ENCODE measurements around the gene PRSS33.

PRSS33 gene

DNA sequence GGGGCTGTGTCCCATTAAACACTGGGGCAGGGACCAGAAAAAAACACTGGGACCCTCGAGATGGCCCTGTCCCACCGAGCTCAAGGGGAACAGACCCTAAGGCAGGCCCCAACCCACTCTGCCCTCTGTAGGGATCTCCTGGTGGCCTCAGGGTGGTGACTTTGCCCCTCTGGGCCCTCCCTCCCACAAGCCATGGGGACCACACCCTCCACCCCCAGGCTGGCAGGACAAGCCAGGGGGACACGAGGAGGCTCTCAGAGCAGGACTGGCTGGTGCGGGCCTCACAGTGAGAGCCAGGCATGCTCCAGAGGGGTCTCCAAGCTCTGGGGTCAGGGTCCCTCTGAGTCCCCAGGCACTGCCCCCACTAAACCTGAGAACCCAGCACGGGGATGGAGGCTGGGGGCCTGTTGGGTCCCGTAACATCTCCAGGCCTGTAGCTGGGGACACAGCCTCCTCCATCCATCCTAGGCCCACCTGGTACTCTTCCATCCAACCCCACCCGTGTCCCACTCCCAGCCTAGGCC, 49.4 kb downstream of the PRSS33 start:
- DNase-seq, result no peak

DNA sequence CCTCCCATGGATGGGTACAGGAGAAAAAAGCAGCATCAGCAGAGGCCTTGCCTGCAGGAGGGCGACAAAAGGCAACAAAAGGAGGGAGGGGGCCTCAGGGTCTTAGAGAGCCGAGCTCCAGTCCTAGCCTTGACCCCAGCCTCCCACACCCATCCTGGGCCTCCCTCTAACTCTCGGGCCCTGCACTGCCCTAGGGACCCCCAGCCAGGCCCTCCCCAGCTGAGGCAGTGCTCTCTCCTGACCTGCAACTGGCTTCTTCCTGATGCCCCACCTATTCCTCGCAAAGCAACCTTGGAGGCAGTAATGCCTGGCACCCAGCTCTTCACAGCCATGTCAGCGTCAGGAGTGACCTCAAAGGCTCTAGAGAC, 50.1 kb downstream of the PRSS33 start:
- no peak for DNase-seq

DNA sequence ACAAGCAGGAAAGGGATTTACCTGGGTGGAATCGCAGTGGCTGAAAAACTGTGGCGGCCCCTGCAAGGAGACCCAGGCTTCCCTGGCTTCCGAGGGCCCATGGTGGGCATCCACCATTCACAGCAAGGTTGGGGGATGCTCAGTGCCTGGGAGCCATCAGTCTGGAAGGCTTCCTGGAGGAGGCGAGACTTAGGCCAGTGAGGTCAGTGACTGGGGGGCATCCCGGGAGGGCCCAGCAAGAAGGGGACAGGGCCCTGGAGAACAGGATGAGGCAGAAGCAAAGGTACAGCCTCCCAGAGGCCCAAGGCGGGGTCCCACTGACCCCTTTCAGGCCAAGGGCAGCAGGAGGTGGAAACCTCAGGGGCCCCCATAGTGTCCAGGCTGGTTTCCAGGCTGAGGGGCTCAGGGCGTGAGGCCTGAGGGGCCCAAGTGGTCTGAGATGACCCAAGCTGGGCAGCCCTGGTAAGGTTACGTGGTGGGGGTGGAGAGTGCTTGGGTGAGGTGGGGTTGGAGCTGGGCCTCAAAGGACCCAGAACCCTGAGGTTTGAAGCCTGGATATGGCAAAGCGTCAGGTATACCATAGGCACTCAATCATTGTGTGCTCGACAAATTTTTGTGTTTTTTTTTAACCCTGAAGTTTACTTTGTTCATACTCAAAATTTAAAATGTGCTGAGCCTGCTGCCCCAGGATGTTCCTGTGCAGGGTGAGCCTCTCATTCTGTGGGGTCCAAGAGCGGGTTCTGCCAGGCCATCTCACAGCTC, 50.7 kb downstream of the PRSS33 start:
- DNase-seq, result no peak

DNA sequence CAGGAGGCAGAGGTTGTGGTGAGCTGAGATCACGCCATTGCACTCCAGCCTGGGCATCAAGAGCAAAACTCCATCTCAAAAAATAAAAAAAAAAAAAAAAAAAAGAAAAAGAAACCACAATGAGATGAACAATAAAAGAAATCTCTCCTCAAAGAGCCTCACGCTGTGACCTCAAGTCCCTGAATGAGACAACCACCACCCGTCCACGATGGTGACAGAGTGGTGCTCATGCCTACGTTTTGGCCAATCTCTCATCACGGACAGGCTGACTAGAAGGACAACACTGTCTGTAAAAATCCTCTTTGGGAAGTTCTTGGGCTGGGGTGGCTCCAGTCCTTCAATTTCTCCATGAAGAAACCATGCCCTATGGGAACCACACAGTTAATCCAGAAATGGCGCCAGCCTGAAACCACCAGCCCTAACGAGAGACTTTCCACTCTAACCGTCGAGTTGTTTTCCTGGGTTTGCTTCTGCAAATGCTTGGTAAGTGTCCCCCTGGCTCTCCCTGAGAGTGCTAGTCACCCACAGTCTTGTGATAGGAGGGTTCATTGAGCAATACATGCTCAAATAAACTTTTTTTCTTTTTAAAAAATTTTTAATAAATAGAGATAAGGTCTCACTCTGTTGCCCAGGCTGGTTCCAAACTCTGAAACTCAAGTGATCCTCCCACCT, 52.4 kb downstream of the PRSS33 start:
- DNase-seq, result no peak

Measured in NCI-H1105 (cell line).